Nephron (organoid): ENCODE measurements around the gene CMTM7.

Experiments
- H3K27ac Mint-ChIP-seq, 3 experiments: 2 replicates each; pipeline ENCODE4 v1.8.0; 2020; ENCODE audit warnings: mixed read lengths in 3 of 3, mild to moderate bottlenecking in 2 of 3, moderate library complexity in 1 of 3
- H3K27me3 Mint-ChIP-seq: 2 replicates; pipeline ENCODE4 v1.8.0; 2021; ENCODE audit warnings: low read depth, mild to moderate bottlenecking, moderate library complexity, mixed read lengths
- H3K36me3 Mint-ChIP-seq: 2 replicates; pipeline ENCODE4 v1.8.0; 2020; ENCODE audit warnings: low read depth, mixed read lengths
- H3K4me1 Mint-ChIP-seq: 2 replicates; pipeline ENCODE4 v1.8.0; 2020; ENCODE audit warnings: mixed read lengths
- H3K4me3 Mint-ChIP-seq, 3 experiments: 2 replicates each; pipeline ENCODE4 v1.8.0; 2020; ENCODE audit warnings: mild to moderate bottlenecking in 3 of 3, mixed read lengths in 3 of 3, moderate library complexity in 2 of 3
- H3K9me3 Mint-ChIP-seq: 2 replicates; pipeline ENCODE4 v1.8.0; 2020; ENCODE audit warnings: mixed read lengths
- TF ChIP-seq, protein P1 (sequence below), 3 experiments: fragments of 200-600 bp; sonication (generic); IDR thresholded peaks; one replicate each; pipeline ENCODE4 v1.5.0; 2021; ENCODE audit warnings: antibody characterized with exemption in 3 of 3; ENCODE audit not compliant: unreplicated experiment in 3 of 3

CMTM7 gene

DNA sequence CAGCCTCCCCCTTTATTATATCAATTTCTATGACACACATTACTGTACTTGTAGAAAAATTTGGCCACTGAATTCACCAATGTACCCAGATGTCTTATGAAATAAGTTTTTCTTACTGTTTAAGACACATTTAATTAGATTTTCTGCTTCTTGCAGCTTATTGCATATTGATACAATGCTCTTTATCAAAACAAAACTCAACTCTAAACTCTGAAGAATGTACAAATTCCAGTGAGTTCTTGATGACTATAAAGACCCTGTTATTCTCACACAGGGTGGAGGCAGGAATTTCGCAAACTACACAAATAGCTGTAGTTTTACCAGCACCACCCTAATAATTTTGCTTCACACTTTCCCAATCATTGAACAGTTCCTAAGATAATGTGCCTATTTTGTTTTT is 89.0 kb downstream of the CMTM7 start:
- Mint-ChIP-seq H3K9me3 (no peaks in the 10 kb centered on the region), H3K27ac (no peak overlapping the region)

DNA sequence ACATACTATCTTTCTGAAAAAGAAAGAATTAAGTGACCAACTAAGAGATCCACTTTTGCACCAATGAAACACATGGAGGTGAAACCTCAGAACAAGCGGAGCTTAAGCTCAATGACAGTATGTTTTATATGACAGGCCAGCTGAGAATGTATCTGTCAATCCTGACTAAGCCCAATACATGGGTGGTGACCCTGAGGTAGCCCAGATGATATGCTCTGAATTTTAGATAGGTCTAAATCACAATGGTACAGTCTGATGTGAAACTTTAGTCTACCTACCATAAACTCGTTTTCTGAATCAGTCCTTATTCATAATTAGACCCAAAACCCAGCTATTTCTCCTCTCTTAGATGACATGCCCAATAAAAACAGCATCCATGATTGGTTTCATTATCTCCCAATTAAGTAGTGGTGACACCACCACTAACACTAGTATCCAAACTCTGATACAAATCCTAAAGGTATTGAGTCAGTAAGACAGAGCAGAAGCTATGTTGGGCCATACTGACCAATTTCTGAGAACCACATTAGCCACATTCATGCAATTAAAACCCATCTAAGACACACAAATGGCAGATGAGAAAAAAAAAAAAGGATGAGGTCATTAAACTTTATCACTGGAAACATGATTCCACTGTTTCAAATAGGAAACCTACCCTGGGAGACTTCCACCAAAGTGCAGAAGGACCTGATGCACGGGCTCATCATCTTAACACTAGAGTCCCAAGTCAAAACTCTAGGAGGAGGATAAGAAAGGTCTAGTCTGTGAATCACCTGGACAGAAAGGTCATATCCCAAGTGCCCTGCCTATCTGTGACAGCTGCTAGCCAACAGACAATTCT is 90.4 kb downstream of the CMTM7 start:
- Mint-ChIP-seq H3K27ac (no peak overlapping the region), H3K4me1 (no peaks in the 10 kb centered on the region), H3K4me3 (no peak overlapping the region), H3K27me3 (no peaks in the 10 kb centered on the region), H3K9me3 (no peaks in the 10 kb centered on the region), H3K36me3 (peaks cover 67% of the 10 kb centered on the region)
- TF ChIP-seq, protein P1, sequence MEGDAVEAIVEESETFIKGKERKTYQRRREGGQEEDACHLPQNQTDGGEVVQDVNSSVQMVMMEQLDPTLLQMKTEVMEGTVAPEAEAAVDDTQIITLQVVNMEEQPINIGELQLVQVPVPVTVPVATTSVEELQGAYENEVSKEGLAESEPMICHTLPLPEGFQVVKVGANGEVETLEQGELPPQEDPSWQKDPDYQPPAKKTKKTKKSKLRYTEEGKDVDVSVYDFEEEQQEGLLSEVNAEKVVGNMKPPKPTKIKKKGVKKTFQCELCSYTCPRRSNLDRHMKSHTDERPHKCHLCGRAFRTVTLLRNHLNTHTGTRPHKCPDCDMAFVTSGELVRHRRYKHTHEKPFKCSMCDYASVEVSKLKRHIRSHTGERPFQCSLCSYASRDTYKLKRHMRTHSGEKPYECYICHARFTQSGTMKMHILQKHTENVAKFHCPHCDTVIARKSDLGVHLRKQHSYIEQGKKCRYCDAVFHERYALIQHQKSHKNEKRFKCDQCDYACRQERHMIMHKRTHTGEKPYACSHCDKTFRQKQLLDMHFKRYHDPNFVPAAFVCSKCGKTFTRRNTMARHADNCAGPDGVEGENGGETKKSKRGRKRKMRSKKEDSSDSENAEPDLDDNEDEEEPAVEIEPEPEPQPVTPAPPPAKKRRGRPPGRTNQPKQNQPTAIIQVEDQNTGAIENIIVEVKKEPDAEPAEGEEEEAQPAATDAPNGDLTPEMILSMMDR (IDR thresholded peaks at IDR 0.05; ENCODE audit: unreplicated experiment in 3 of 3) = no peak

More for the DNA sequence above, 89.0 kb downstream of the CMTM7 start:
- Mint-ChIP-seq H3K4me3 (no peak overlapping the region), H3K36me3 (peaks cover 66% of the 10 kb centered on the region), H3K27me3 (no peaks in the 10 kb centered on the region), H3K4me1 (no peaks in the 10 kb centered on the region)
- TF ChIP-seq, protein P1 (IDR thresholded peaks at IDR 0.05; ENCODE audit: unreplicated experiment in 3 of 3) = no peak

DNA sequence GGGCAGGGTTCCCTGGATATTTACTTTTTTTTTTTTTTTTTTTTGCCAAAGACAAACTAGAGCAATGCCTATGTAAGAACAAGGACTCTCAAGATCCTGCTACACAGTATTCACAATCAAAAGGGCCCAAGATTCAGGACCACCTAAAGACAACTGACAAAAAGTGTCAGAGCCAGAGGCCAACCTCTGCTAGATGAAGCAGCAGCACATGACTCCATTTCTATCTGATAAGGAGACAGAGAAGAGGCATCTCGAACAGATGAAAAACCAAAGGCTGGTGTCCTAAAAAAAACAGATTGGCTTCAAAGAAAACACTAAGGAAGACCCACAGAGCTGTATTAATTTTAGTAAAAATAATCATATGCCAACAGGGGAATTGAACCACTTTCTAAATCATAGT is 91.0 kb downstream of the CMTM7 start:
- no peaks in the 10 kb centered on the region for H3K9me3 Mint-ChIP-seq
- peaks cover 69% of the 10 kb centered on the region for H3K36me3 Mint-ChIP-seq
- H3K27me3 Mint-ChIP-seq = no peaks in the 10 kb centered on the region
- H3K27ac Mint-ChIP-seq = no peak overlapping the region
- TF ChIP-seq, protein P1 (IDR thresholded peaks at IDR 0.05; ENCODE audit: unreplicated experiment in 3 of 3) = no peak
- H3K4me3 Mint-ChIP-seq = no peak overlapping the region
- no peaks in the 10 kb centered on the region for H3K4me1 Mint-ChIP-seq

DNA sequence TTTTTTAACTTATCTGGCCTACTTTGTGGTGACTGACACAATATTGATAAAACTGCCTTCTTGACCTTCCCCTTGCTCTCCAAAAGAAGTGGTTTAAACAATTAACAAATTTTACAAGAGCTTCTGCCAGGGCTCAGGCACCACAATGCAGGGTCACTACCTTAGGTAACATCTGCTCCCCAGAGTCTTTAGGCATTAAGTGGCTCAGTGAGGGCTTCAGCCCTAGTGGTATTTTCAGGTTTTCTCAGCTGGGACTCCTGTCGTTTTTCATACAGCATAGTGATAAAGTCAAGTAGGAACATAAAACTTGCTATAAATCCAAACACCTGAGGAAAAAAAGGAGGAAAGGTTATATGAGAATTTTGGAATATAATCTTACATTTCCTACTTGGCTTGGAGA is 92.1 kb downstream of the CMTM7 start:
- Mint-ChIP-seq H3K4me1 (peaks cover 8% of the 10 kb centered on the region), H3K4me3 (no peak overlapping the region), H3K27ac (no peak overlapping the region), H3K27me3 (no peaks in the 10 kb centered on the region), H3K36me3 (peaks cover 71% of the 10 kb centered on the region), H3K9me3 (no peaks in the 10 kb centered on the region)
- TF ChIP-seq, protein P1 (IDR thresholded peaks at IDR 0.05; ENCODE audit: unreplicated experiment in 3 of 3) = no peak

DNA sequence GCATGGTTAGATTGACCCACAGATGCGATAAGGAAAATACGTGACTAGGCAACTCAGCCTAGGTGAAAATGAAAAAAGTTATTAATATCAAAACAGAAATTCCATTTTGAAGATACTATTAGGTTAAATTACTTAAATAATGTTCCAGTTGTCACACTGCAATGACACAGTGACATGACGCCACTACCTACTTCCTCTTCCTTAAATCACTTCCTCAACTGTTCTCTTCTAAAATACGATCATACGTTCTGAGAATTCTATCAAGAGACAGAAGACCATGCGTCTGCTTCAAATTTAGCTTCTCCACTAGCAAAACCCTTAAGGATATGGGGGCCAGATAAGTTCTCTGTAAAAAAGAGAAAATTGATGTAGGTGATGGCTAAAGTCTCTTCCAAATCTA is 92.8 kb downstream of the CMTM7 start:
- TF ChIP-seq, protein P1 (IDR thresholded peaks at IDR 0.05; ENCODE audit: unreplicated experiment in 3 of 3) = no peak
- no peak overlapping the region for H3K27ac Mint-ChIP-seq
- no peak overlapping the region for H3K4me3 Mint-ChIP-seq
- peaks cover 8% of the 10 kb centered on the region for H3K4me1 Mint-ChIP-seq
- no peaks in the 10 kb centered on the region for H3K27me3 Mint-ChIP-seq
- H3K36me3 Mint-ChIP-seq = peaks cover 64% of the 10 kb centered on the region
- H3K9me3 Mint-ChIP-seq = no peaks in the 10 kb centered on the region
